Stimulated activated CD4-positive, alpha-beta T cell treated with anti-CD3 and anti-CD28 coated beads, TNF-alpha, amount 100 ng/mL, for 4 hours (primary cell): ENCODE results near the gene FAM210B.
"Not testable (repeated sequence)": the region's sequence is repeated elsewhere in the genome, so short reads cannot be mapped to it uniquely, and the experiment has no call there.

Source experiments
- DNase-seq, 3 experiments: peaks; one replicate each; pipeline ENCODE4 v3.0.0-alpha.2; 2020; ENCODE audit warnings: low read depth in 3 of 3

FAM210B gene

GRCh38 chr20:56358600-56359211 is at the start of gene FAM210B:
FAM210B (plus strand) TSS chr20:56358974; CDS start chr20:56359006, 32 bp downstream.
- DNase-seq, result peak; percentile 63 to 68 (median 67)

- DNase-seq, result no peak
Measured at GRCh38 chr20:56316051-56316450, 42.7 kb upstream of the FAM210B start.

GRCh38 chr20:56316483-56316882 is 42.3 kb upstream of the FAM210B start:
- no peak for DNase-seq

- no peak for DNase-seq
Measured at GRCh38 chr20:56322681-56323080, 36.1 kb upstream of the FAM210B start.

GRCh38 chr20:56323206-56323605 is 35.6 kb upstream of the FAM210B start:
- DNase-seq, result no peak

GRCh38 chr20:56323656-56324055 is 35.1 kb upstream of the FAM210B start:
- DNase-seq, result no peak

- DNase-seq, result no peak
Measured at GRCh38 chr20:56324806-56325205, 34.0 kb upstream of the FAM210B start.

GRCh38 chr20:56328861-56329260 is 29.9 kb upstream of the FAM210B start:
- DNase-seq, result no peak

GRCh38 chr20:56336709-56337108 is 22.1 kb upstream of the FAM210B start:
- not testable (repeated sequence) for DNase-seq

- no peak for DNase-seq
Measured at GRCh38 chr20:56342783-56343182, 16.0 kb upstream of the FAM210B start.

GRCh38 chr20:56343861-56344381 is 14.9 kb upstream of the FAM210B start:
- DNase-seq, result peak in 1 of 3 experiments; percentile 17

- no peak for DNase-seq
Measured at GRCh38 chr20:56345911-56346310, 12.9 kb upstream of the FAM210B start.

GRCh38 chr20:56347628-56348304 is 11.0 kb upstream of the FAM210B start:
- no peak for DNase-seq

- no peak for DNase-seq
Measured at GRCh38 chr20:56348305-56348693, 10.5 kb upstream of the FAM210B start.

- no peak for DNase-seq
Measured at GRCh38 chr20:56348746-56349145, 10.0 kb upstream of the FAM210B start.

- DNase-seq, result no peak
Measured at GRCh38 chr20:56350842-56351241, 7.9 kb upstream of the FAM210B start.

GRCh38 chr20:56352345-56353055 is 6.3 kb upstream of the FAM210B start:
- no peak for DNase-seq

- DNase-seq, result no peak
Measured at GRCh38 chr20:56353356-56353755, 5.4 kb upstream of the FAM210B start.

GRCh38 chr20:56358070-56358469 is 704 bp upstream of the FAM210B start:
- DNase-seq, result no peak

GRCh38 chr20:56359212-56360132 is 698 bp downstream of the FAM210B start:
- no peak for DNase-seq

- DNase-seq, result no peak
Measured at GRCh38 chr20:56360133-56360907, 1.5 kb downstream of the FAM210B start.
